HuH-7.5 (cell line): ENCODE measurements around the gene ATP8A2.
"Not testable (repeated sequence)": the region's sequence is repeated elsewhere in the genome, so short reads cannot be mapped to it uniquely, and the experiment has no call there.

Experiments used
- DNase-seq: peaks from one replicate; pipeline ENCODE4 v3.0.0; 2011; ENCODE audit warnings: low spot score

ATP8A2 gene

GRCh38 chr13:26038931-26039475 is 667.2 kb downstream of the ATP8A2 start:
- DNase-seq: no peak

GRCh38 chr13:26041444-26041843 is 669.7 kb downstream of the ATP8A2 start:
- no peak for DNase-seq

- DNase-seq: no peak
Measured at GRCh38 chr13:26042785-26043184, 671.0 kb downstream of the ATP8A2 start.

- no peak for DNase-seq
Measured at GRCh38 chr13:26045142-26045541, 673.4 kb downstream of the ATP8A2 start.

- DNase-seq: no peak
Measured at GRCh38 chr13:26046639-26047038, 674.9 kb downstream of the ATP8A2 start.

GRCh38 chr13:26047040-26047439 is 675.3 kb downstream of the ATP8A2 start:
- DNase-seq: no peak

- no peak for DNase-seq
Measured at GRCh38 chr13:26048741-26049140, 677.0 kb downstream of the ATP8A2 start.

- DNase-seq: no peak
Measured at GRCh38 chr13:26050568-26051230, 678.9 kb downstream of the ATP8A2 start.

GRCh38 chr13:26051231-26051656 is 679.5 kb downstream of the ATP8A2 start:
- no peak for DNase-seq

- DNase-seq: peak; percentile 27
Measured at GRCh38 chr13:26051657-26052311, 680.0 kb downstream of the ATP8A2 start, which contains the start of gene SHISA2. TSS of gene SHISA2 (minus strand) at chr13:26052016. CDS start at chr13:26050975, 1,041 bp downstream.

GRCh38 chr13:26052337-26052736 is 680.6 kb downstream of the ATP8A2 start:
- no peak for DNase-seq

- DNase-seq: no peak
Measured at GRCh38 chr13:26053418-26053980, 681.7 kb downstream of the ATP8A2 start.

- DNase-seq: no peak
Measured at GRCh38 chr13:26054896-26055295, 683.1 kb downstream of the ATP8A2 start.

- DNase-seq: no peak
Measured at GRCh38 chr13:26058704-26059103, 686.9 kb downstream of the ATP8A2 start.

- DNase-seq: no peak
Measured at GRCh38 chr13:26060357-26060756, 688.6 kb downstream of the ATP8A2 start.

- DNase-seq: no peak
Measured at GRCh38 chr13:26061256-26061655, 689.5 kb downstream of the ATP8A2 start.

GRCh38 chr13:26061947-26062346 is 690.2 kb downstream of the ATP8A2 start:
- no peak for DNase-seq

- DNase-seq: peak; percentile 27
Measured at GRCh38 chr13:26062853-26063444, 691.2 kb downstream of the ATP8A2 start.

GRCh38 chr13:26066492-26066891 is 694.7 kb downstream of the ATP8A2 start:
- not testable (repeated sequence) for DNase-seq

GRCh38 chr13:26067601-26068000 is 695.8 kb downstream of the ATP8A2 start:
- no peak for DNase-seq

- not testable (repeated sequence) for DNase-seq
Measured at GRCh38 chr13:26068372-26068771, 696.6 kb downstream of the ATP8A2 start.

GRCh38 chr13:26069642-26070041 is 697.9 kb downstream of the ATP8A2 start:
- DNase-seq: not testable (repeated sequence)

GRCh38 chr13:26071691-26072090 is 699.9 kb downstream of the ATP8A2 start:
- DNase-seq: no peak
